Fibroblast of lung (primary cell): ENCODE results near the gene MRPS22. TPM values are rescaled to one million over a fixed set of nuclear protein-coding genes. Genes with fewer than 3 reads are reported as not detected.
A peak's percentile ranks its signal among the peaks of the same experiment; 100 is the strongest.

Experiments used
- DNase-seq, 2 donors: peaks; one replicate each; pipeline versions ENCODE4 v3.0.0 to v3.0.0-alpha.2; 2010; ENCODE audit warnings: low read depth in 2 of 2
- H2AFZ ChIP-seq: 2 replicates; pipeline ENCODE4 v1.5.1; 2012; ENCODE audit warnings: low read length, control low read depth, inconsistent platforms
- H3K27ac ChIP-seq: 2 replicates; pipeline ENCODE4 v1.5.1; 2011; ENCODE audit warnings: low read length, control low read depth; ENCODE audit not compliant: insufficient read depth
- H3K27me3 ChIP-seq: 2 replicates; pipeline ENCODE4 v1.5.1; 2011; ENCODE audit warnings: mild to moderate bottlenecking, low read length; ENCODE audit not compliant: control insufficient read depth, insufficient read depth
- H3K36me3 ChIP-seq: 2 replicates; pipeline ENCODE4 v1.5.1; 2011; ENCODE audit warnings: low read length; ENCODE audit not compliant: control insufficient read depth, insufficient read depth
- H3K4me1 ChIP-seq: 2 replicates; pipeline ENCODE4 v1.5.1; 2011; ENCODE audit warnings: low read length; ENCODE audit not compliant: control insufficient read depth, insufficient read depth; ENCODE audit errors: extremely low read depth
- H3K4me2 ChIP-seq: 2 replicates; pipeline ENCODE4 v1.5.1; 2011; ENCODE audit warnings: low read length, control low read depth; ENCODE audit not compliant: insufficient read depth; ENCODE audit errors: extremely low read depth
- H3K4me3 ChIP-seq, 4 experiments: fragments of 200-600 bp in 1 of 4; sonication (generic) in 1 of 4; replicated peaks in 1 of 4; 2 replicates each; pipeline ENCODE4 v1.5.1; 2011 to 2016; ENCODE audit warnings: low read length in 4 of 4, low read depth in 3 of 4, mild to moderate bottlenecking in 3 of 4, control low read depth in 2 of 4, inconsistent platforms in 1 of 4, mixed read lengths in 1 of 4; ENCODE audit not compliant: insufficient read depth in 1 of 4; ENCODE audit errors: control extremely low read depth in 1 of 4
- H3K79me2 ChIP-seq: 2 replicates; pipeline ENCODE4 v1.5.1; 2012; ENCODE audit warnings: mild to moderate bottlenecking, low read length, inconsistent platforms; ENCODE audit not compliant: control insufficient read depth, insufficient read depth
- H3K9ac ChIP-seq: 2 replicates; pipeline ENCODE4 v1.5.1; 2011; ENCODE audit warnings: mild to moderate bottlenecking, low read length, control low read depth; ENCODE audit not compliant: insufficient read depth
- H3K9me3 ChIP-seq: 2 replicates; pipeline ENCODE4 v1.5.1; 2012; ENCODE audit warnings: low read depth, low read length; ENCODE audit not compliant: control insufficient read depth, insufficient read depth
- H4K20me1 ChIP-seq: 2 replicates; pipeline ENCODE4 v1.5.1; 2011; ENCODE audit warnings: low read length; ENCODE audit not compliant: control insufficient read depth, insufficient read depth; ENCODE audit errors: extremely low read depth
- CTCF ChIP-seq, 2 donors: IDR thresholded peaks in 1 of 2; conservative IDR thresholded peaks in 1 of 2; 1 replicate in 1 of 2; 2 replicates in 1 of 2; pipeline ENCODE4 v1.5.1; 2011 to 2012; ENCODE audit warnings: low read length in 2 of 2, control low read depth in 1 of 2, inconsistent platforms in 1 of 2, low read depth in 1 of 2, mild to moderate bottlenecking in 1 of 2
- EZH2 ChIP-seq: IDR thresholded peaks from 2 replicates; pipeline ENCODE4 v1.5.1; 2012; ENCODE audit warnings: low read length, control low read depth, mild to moderate bottlenecking; ENCODE audit errors: missing control alignments
- polyA plus RNA-seq, 2 donors: library from polyadenylated mRNA; depleted of rRNA in 1 of 2; stranded (reverse) in 1 of 2; unstranded in 1 of 2; fragments of >200 nt; gene quantifications; 2 replicates each; pipeline ENCODE4 v1.2.1, GENCODE V29; 2011 to 2012; ENCODE audit warnings: missing spikeins in 1 of 2
- total RNA-seq: library from RNA; depleted of rRNA; stranded (reverse); fragments of >200 nt; gene quantifications from 2 replicates; pipeline ENCODE4 v1.2.1, GENCODE V29; 2014

MRPS22 gene
- total and polyA plus RNA-seq, 2 donors (not counting 1 experiment from before 2014, with no cell fraction given) = 56.7 to 81.3 TPM

- no peak for DNase-seq
- Histone ChIP-seq H2AFZ (no peak overlapping the region), H3K9ac (no peak overlapping the region), H3K9me3 (no peaks in the 10 kb centered on the region), H3K4me2 (no peak overlapping the region), H3K27me3 (no peaks in the 10 kb centered on the region), H3K36me3 (peaks cover 12% of the 10 kb centered on the region), H3K4me1 (no peaks in the 10 kb centered on the region), H3K79me2 (peaks cover 8% of the 10 kb centered on the region), H4K20me1 (no peaks in the 10 kb centered on the region), H3K4me3 (no peak overlapping the region), H3K27ac (no peak overlapping the region)
- TF ChIP-seq EZH2 (no peak), CTCF (conservative IDR thresholded peaks at IDR 0.05 in 1 of 2, IDR thresholded peaks at IDR 0.05 in 1 of 2; ENCODE audit: low read depth in 1 of 2, low read length in 2 of 2) (no peak)
These were observed 30.3 kb downstream of the MRPS22 start for GRCh38 chr3:139374099-139374498.

GRCh38 chr3:139377378-139377777 lies 33.6 kb downstream of the MRPS22 start:
- no peak overlapping the region for H3K4me2 ChIP-seq
- no peak for DNase-seq
- no peaks in the 10 kb centered on the region for H3K9me3 ChIP-seq
- H3K27me3 ChIP-seq = no peaks in the 10 kb centered on the region
- peaks cover 2% of the 10 kb centered on the region for H4K20me1 ChIP-seq
- H3K79me2 ChIP-seq = peaks cover 37% of the 10 kb centered on the region
- no peak for TF ChIP-seq CTCF (conservative IDR thresholded peaks at IDR 0.05 in 1 of 2, IDR thresholded peaks at IDR 0.05 in 1 of 2; ENCODE audit: low read depth in 1 of 2, low read length in 2 of 2)
- no peak for TF ChIP-seq EZH2
- H3K4me1 ChIP-seq = no peaks in the 10 kb centered on the region
- no peak overlapping the region for H2AFZ ChIP-seq
- peaks cover 8% of the 10 kb centered on the region for H3K36me3 ChIP-seq
- no peak overlapping the region for H3K27ac ChIP-seq
- H3K4me3 ChIP-seq = no peak overlapping the region
- H3K9ac ChIP-seq = no peak overlapping the region

GRCh38 chr3:139378587-139379241 lies 34.9 kb downstream of the MRPS22 start:
- Histone ChIP-seq H3K9ac (no peak overlapping the region), H2AFZ (no peak overlapping the region), H3K27ac (no peak overlapping the region), H3K9me3 (no peaks in the 10 kb centered on the region), H4K20me1 (peaks cover 2% of the 10 kb centered on the region), H3K36me3 (peaks cover 8% of the 10 kb centered on the region), H3K4me1 (no peaks in the 10 kb centered on the region), H3K27me3 (no peaks in the 10 kb centered on the region), H3K4me2 (no peak overlapping the region), H3K4me3 (no peak overlapping the region), H3K79me2 (peaks cover 49% of the 10 kb centered on the region)
- peak in 1 of 2 donors; percentile 15 for DNase-seq
- no peak for TF ChIP-seq EZH2
- TF ChIP-seq CTCF (conservative IDR thresholded peaks at IDR 0.05 in 1 of 2, IDR thresholded peaks at IDR 0.05 in 1 of 2; ENCODE audit: low read depth in 1 of 2, low read length in 2 of 2) = no peak
